ENCODE measurements around the gene STX7. TPM values are rescaled to one million over a fixed set of nuclear protein-coding genes. Genes with fewer than 3 reads are reported as not detected.

STX7 gene
- total RNA-seq, 2 experiments from 2014 or later = 66.5 to 178 TPM

GRCh38 chr6:132405143-132405915 lies 107.6 kb downstream of the STX7 start:
- no peaks in the 10 kb centered on the region for H3K9me2 ChIP-seq (ENCODE audit: insufficient read depth, low read length)
- H3K4me3 ChIP-seq (ENCODE audit: low read depth, low read length, poor library complexity, severe bottlenecking) = no peak overlapping the region
- ChIA-PET CTCF (ENCODE audit: unreplicated experiment) (no interaction called here), POLR2A (interaction anchor here (0.6 to 1.3 kb wide), 6 partner anchors 10 to 1701 kb away, joined by 3 to 5 read pairs (median 3); no protein-coding TSS in a partner anchor)
- no peaks in the 10 kb centered on the region for H4K20me1 ChIP-seq (ENCODE audit: insufficient read depth, low read length)
- H3K4me1 ChIP-seq (ENCODE audit: insufficient read depth, low read length, poor library complexity, severe bottlenecking) = no peaks in the 10 kb centered on the region
- no TSS peak for BruUV-seq (replicated peaks)
- H3K4me2 ChIP-seq (ENCODE audit: low read length) = no peak overlapping the region
- DNase-seq (ENCODE audit: low spot score) = no peak
- intact Hi-C loops (cut with micrococcal nuclease; ENCODE audit: unreplicated experiment) = no loop called here
- H2AFZ ChIP-seq (ENCODE audit: low read length) = no peak overlapping the region
- no peak for TF ChIP-seq EZH2phosphoT487 (IDR thresholded peaks at IDR 0.05; ENCODE audit: borderline replicate concordance, low read depth, low read length)
- TF ChIP-seq CTCF (conservative IDR thresholded peaks at IDR 0.05; ENCODE audit: low read length) = no peak
- H3K36me3 ChIP-seq (ENCODE audit: insufficient read depth, low read length) = no peaks in the 10 kb centered on the region; the same call in 1 of the 2 replicates
- no peaks in the 10 kb centered on the region for H3K79me2 ChIP-seq (ENCODE audit: insufficient read depth, low read depth, low read length)
- no peak overlapping the region for H3K27ac ChIP-seq (ENCODE audit: low read depth, low read length, poor library complexity, severe bottlenecking)
- no peaks in the 10 kb centered on the region for H3K9me3 ChIP-seq (ENCODE audit: low read length)

- no peaks in the 10 kb centered on the region for H3K9me2 ChIP-seq (ENCODE audit: insufficient read depth, low read length)
- no peak overlapping the region for H3K4me2 ChIP-seq (ENCODE audit: low read length)
- no peak overlapping the region for H3K27ac ChIP-seq (ENCODE audit: low read depth, low read length, poor library complexity, severe bottlenecking)
- no peaks in the 10 kb centered on the region for H4K20me1 ChIP-seq (ENCODE audit: insufficient read depth, low read length)
- POLR2A ChIA-PET = interaction anchor here (0.6 to 1.3 kb wide), 5 partner anchors 11 to 1702 kb away, joined by 3 to 5 read pairs (median 3); no protein-coding TSS in a partner anchor
- no TSS peak for BruUV-seq (replicated peaks)
- no peak overlapping the region for H3K4me3 ChIP-seq (ENCODE audit: low read depth, low read length, poor library complexity, severe bottlenecking)
- CTCF ChIA-PET (ENCODE audit: unreplicated experiment) = no interaction called here
- TF ChIP-seq EZH2phosphoT487 (IDR thresholded peaks at IDR 0.05; ENCODE audit: borderline replicate concordance, low read depth, low read length) (no peak), CTCF (conservative IDR thresholded peaks at IDR 0.05; ENCODE audit: low read length) (no peak)
- H3K79me2 ChIP-seq (ENCODE audit: insufficient read depth, low read depth, low read length) = no peaks in the 10 kb centered on the region
- intact Hi-C loops (cut with micrococcal nuclease; ENCODE audit: unreplicated experiment) = no loop called here
- H3K4me1 ChIP-seq (ENCODE audit: insufficient read depth, low read length, poor library complexity, severe bottlenecking) = no peaks in the 10 kb centered on the region
- no peaks in the 10 kb centered on the region for H3K9me3 ChIP-seq (ENCODE audit: low read length)
- no peak for DNase-seq (ENCODE audit: low spot score)
- H3K36me3 ChIP-seq (ENCODE audit: insufficient read depth, low read length) = no peaks in the 10 kb centered on the region; the same call in 1 of the 2 replicates
- no peak overlapping the region for H2AFZ ChIP-seq (ENCODE audit: low read length)
Measured at GRCh38 chr6:132404736-132405135, 108.2 kb downstream of the STX7 start.

- no peaks in the 10 kb centered on the region; the same call in 1 of the 2 replicates for H3K36me3 ChIP-seq (ENCODE audit: insufficient read depth, low read length)
- H3K4me1 ChIP-seq (ENCODE audit: insufficient read depth, low read length, poor library complexity, severe bottlenecking) = no peaks in the 10 kb centered on the region
- no peak for DNase-seq (ENCODE audit: low spot score)
- no peak overlapping the region for H3K27ac ChIP-seq (ENCODE audit: low read depth, low read length, poor library complexity, severe bottlenecking)
- intact Hi-C loops (cut with micrococcal nuclease; ENCODE audit: unreplicated experiment) = no loop called here
- CTCF ChIA-PET (ENCODE audit: unreplicated experiment) = no interaction called here
- no peaks in the 10 kb centered on the region for H4K20me1 ChIP-seq (ENCODE audit: insufficient read depth, low read length)
- H3K9me3 ChIP-seq (ENCODE audit: low read length) = no peaks in the 10 kb centered on the region
- BruUV-seq (replicated peaks) = no TSS peak
- H3K4me2 ChIP-seq (ENCODE audit: low read length) = no peak overlapping the region
- H3K79me2 ChIP-seq (ENCODE audit: insufficient read depth, low read depth, low read length) = no peaks in the 10 kb centered on the region
- no peaks in the 10 kb centered on the region for H3K9me2 ChIP-seq (ENCODE audit: insufficient read depth, low read length)
- TF ChIP-seq EZH2phosphoT487 (IDR thresholded peaks at IDR 0.05; ENCODE audit: borderline replicate concordance, low read depth, low read length) (no peak), CTCF (conservative IDR thresholded peaks at IDR 0.05; ENCODE audit: low read length) (no peak)
- POLR2A ChIA-PET = interaction anchor here (1.3 kb wide), 1 partner anchor 11 kb away, joined by 5 read pairs; no protein-coding TSS in a partner anchor
- no peak overlapping the region for H3K4me3 ChIP-seq (ENCODE audit: low read depth, low read length, poor library complexity, severe bottlenecking)
- no peak overlapping the region for H2AFZ ChIP-seq (ENCODE audit: low read length)
Measured at GRCh38 chr6:132404330-132404729, 108.6 kb downstream of the STX7 start.

All from OCI-LY7 (cell line).